GM10266 (cell line): ENCODE results near the gene OPA3.

ENCODE experiments used
- DNase-seq: peaks from one replicate; pipeline ENCODE4 v3.0.0; 2012; ENCODE audit errors: extremely low spot score
- TF ChIP-seq, protein P1 (sequence below): IDR thresholded peaks from 2 replicates; pipeline ENCODE4 v1.5.1; 2012; ENCODE audit warnings: mild to moderate bottlenecking, low read depth; ENCODE audit not compliant: control insufficient read depth, insufficient read depth; ENCODE audit errors: missing control alignments

Gene OPA3

DNA sequence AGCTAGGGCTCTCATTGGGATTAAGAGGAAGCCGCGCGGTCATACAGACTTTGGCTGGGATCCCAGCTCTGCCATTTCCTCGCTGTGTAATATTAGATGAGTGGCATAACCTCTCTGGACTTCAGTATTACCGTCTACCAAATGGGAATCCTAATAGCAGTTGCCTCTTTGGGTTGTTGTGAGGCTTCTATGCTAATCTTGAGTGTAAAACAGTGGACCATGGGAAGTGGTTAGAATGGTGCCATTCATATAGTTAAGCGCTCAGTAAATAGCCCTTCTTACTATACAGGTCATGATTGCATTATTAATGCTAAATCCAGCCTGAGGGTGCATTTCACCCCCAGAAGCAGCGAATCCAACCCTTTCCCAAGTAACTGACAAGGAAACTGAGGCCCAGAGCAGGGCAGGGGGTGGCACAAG is 566 bp upstream of the OPA3 start:
- no peak for DNase-seq
- TF ChIP-seq, protein P1, sequence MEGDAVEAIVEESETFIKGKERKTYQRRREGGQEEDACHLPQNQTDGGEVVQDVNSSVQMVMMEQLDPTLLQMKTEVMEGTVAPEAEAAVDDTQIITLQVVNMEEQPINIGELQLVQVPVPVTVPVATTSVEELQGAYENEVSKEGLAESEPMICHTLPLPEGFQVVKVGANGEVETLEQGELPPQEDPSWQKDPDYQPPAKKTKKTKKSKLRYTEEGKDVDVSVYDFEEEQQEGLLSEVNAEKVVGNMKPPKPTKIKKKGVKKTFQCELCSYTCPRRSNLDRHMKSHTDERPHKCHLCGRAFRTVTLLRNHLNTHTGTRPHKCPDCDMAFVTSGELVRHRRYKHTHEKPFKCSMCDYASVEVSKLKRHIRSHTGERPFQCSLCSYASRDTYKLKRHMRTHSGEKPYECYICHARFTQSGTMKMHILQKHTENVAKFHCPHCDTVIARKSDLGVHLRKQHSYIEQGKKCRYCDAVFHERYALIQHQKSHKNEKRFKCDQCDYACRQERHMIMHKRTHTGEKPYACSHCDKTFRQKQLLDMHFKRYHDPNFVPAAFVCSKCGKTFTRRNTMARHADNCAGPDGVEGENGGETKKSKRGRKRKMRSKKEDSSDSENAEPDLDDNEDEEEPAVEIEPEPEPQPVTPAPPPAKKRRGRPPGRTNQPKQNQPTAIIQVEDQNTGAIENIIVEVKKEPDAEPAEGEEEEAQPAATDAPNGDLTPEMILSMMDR = no peak

DNA sequence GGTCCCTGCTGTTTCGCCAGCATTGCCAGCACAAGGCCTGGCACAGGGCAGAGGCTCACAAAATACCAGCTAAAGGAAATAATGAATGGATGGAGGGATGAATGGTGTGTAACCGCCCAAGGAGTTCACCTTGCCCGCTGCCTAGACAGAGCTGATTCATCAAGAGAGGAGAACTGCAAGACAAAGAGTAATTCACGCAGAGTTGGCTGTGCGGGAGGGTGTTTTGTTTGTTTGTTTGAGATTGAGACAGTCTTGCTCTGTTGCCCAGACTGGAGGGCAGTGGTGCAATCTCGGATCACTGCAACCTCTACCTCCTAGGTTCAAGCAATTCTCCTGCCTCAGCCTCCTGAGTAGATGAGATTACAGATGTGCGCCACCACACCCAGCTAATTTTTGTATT is 3.0 kb downstream of the OPA3 start:
- TF ChIP-seq, protein P1 = no peak
- DNase-seq = no peak

DNA sequence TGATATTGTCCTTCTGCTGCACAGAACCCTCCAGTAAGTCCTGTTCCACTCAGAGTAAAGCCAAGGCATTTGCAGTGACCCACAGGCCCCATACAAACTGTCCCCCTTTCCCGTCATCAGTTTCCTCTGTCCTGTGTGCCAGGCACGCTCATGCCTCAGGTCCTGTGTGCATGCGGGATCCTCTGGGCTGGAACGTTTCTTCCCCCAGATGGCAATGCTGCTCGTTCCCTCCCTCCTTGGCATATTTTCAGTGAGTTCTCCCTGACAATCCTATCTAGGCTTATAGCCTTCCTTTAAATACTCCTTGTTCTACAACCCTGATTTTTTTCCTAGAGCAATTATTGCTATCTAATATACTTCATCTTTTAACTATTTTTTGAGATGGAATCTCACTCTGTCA is 5.7 kb downstream of the OPA3 start:
- no peak for DNase-seq
- TF ChIP-seq, protein P1 = no peak

- TF ChIP-seq, protein P1 = no peak
- DNase-seq = no peak
Observed at GRCh38 chr19:45577111-45577905, 7.3 kb downstream of the OPA3 start.

DNA sequence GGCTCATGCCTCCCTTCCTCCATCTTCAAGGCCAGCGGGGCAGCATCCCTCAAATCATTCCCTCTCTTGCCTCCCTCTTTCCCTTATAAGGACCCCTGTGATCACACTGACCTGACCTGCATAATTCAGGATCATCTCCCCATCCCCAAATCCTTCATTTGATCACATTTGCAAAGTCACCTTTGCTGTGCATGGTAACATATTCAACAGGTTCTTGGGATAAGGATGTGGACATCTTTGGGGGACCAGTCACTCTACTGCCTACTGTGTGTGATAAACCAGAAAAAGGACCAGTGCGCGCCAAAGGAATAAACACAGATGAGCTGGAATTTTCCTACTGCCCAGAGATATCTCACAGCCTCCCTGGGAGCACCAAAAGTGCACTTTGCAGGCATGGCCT is 7.9 kb downstream of the OPA3 start:
- TF ChIP-seq, protein P1 = no peak

GRCh38 chr19:45575216-45575615 is 9.4 kb downstream of the OPA3 start:
- DNase-seq = no peak
- TF ChIP-seq, protein P1 = no peak

More for the DNA sequence above, 7.9 kb downstream of the OPA3 start:
- DNase-seq = no peak

GRCh38 chr19:45574526-45574925 is 10.1 kb downstream of the OPA3 start:
- DNase-seq = no peak
- TF ChIP-seq, protein P1 = no peak
